HepG2 (cell line): ENCODE measurements around the gene ARHGAP9. TPM values are rescaled to one million over a fixed set of nuclear protein-coding genes. Genes with fewer than 3 reads are reported as not detected.

Experiments
- ATF6 ChIP-seq: sonication (generic); formaldehyde crosslinking; conservative IDR thresholded peaks from 2 replicates; pipeline ENCODE4 v1.4.0; 2020; ENCODE audit warnings: missing genetic modification reagents
- ERF ChIP-seq: IDR thresholded peaks from 2 replicates; pipeline ENCODE4 v1.6.1; 2018; ENCODE audit warnings: missing biosample characterization, missing genetic modification reagents
- HDAC1 ChIP-seq: sonication (generic); formaldehyde crosslinking; IDR thresholded peaks from 2 replicates; pipeline ENCODE4 v1.5.1; 2020; ENCODE audit warnings: mild to moderate bottlenecking, missing genetic modification reagents
- HIVEP1 ChIP-seq: sonication (generic); formaldehyde crosslinking; IDR thresholded peaks from 2 replicates; pipeline ENCODE4 v1.4.0; 2020; ENCODE audit warnings: mild to moderate bottlenecking, missing genetic modification reagents
- HOXA3 ChIP-seq: sonication (generic); formaldehyde crosslinking; IDR thresholded peaks from 2 replicates; pipeline ENCODE4 v1.5.0; 2020; ENCODE audit warnings: missing genetic modification reagents
- MTF2 ChIP-seq: sonication (generic); formaldehyde crosslinking; IDR thresholded peaks from 2 replicates; pipeline ENCODE4 v1.5.0; 2020; ENCODE audit warnings: missing genetic modification reagents, borderline replicate concordance
- MXI1 ChIP-seq: IDR thresholded peaks from 3 replicates; pipeline ENCODE4 v1.6.1; 2012; ENCODE audit warnings: low read depth, low read length, inconsistent platforms, borderline replicate concordance
- MYC ChIP-seq: sonication (generic); formaldehyde crosslinking; IDR thresholded peaks from 2 replicates; pipeline ENCODE4 v1.9.0; 2021; ENCODE audit warnings: missing genetic modification reagents, borderline replicate concordance
- POGZ ChIP-seq: sonication (generic); formaldehyde crosslinking; IDR thresholded peaks from 2 replicates; pipeline ENCODE4 v1.4.0; 2020; ENCODE audit warnings: mild to moderate bottlenecking, missing genetic modification reagents
- PRDM10 ChIP-seq: sonication (generic); formaldehyde crosslinking; IDR thresholded peaks from 2 replicates; pipeline ENCODE4 v1.4.0; 2020; ENCODE audit warnings: low read depth, missing genetic modification reagents
- RAD21 ChIP-seq: fragments of 450-650 bp; formaldehyde crosslinking; IDR thresholded peaks from 2 replicates; pipeline ENCODE4 v1.5.0; 2020; ENCODE audit warnings: mild to moderate bottlenecking
- SIX1 ChIP-seq: sonication (generic); formaldehyde crosslinking; IDR thresholded peaks from 2 replicates; pipeline ENCODE4 v1.4.0; 2020; ENCODE audit warnings: missing genetic modification reagents, borderline replicate concordance
- ZBTB10 ChIP-seq: sonication (generic); formaldehyde crosslinking; IDR thresholded peaks from 2 replicates; pipeline ENCODE4 v1.4.0; 2020; ENCODE audit warnings: missing genetic modification reagents, borderline replicate concordance
- ZNF225 ChIP-seq: sonication (generic); formaldehyde crosslinking; IDR thresholded peaks from 2 replicates; pipeline ENCODE4 v1.4.0; 2020; ENCODE audit warnings: mild to moderate bottlenecking, missing genetic modification reagents
- ZNF350 ChIP-seq: sonication (generic); formaldehyde crosslinking; IDR thresholded peaks from 2 replicates; pipeline ENCODE4 v1.4.0; 2020; ENCODE audit warnings: mild to moderate bottlenecking, low read depth, missing genetic modification reagents, borderline replicate concordance
- ZNF510 ChIP-seq: sonication (generic); formaldehyde crosslinking; IDR thresholded peaks from 2 replicates; pipeline ENCODE4 v1.4.0; 2020; ENCODE audit warnings: low read depth, mild to moderate bottlenecking, missing genetic modification reagents
- ZSCAN9 ChIP-seq: IDR thresholded peaks from 2 replicates; pipeline ENCODE4 v1.6.1; 2016; ENCODE audit warnings: borderline replicate concordance
- polyA plus RNA-seq, 8 experiments: library from polyadenylated mRNA; depleted of rRNA in 3 of 8; stranded (reverse) in 7 of 8; unstranded in 1 of 8; fragments of >200 nt; fragmentation: Illumina TruSeq in 4 of 8; extraction: Trizol in 4 of 8; gene quantifications; 2 replicates each; pipeline versions ENCODE4 v1.2.1 to v1.2.3, GENCODE V29; 2011 to 2016; ENCODE audit warnings: low read depth in 4 of 8, missing spikeins in 1 of 8, mixed read lengths in 1 of 8; ENCODE audit not compliant: insufficient read depth in 1 of 8
- total RNA-seq, 5 experiments: library from RNA; depleted of rRNA; stranded (reverse); fragments of >200 nt; fragmentation: Illumina TruSeq; extraction: Trizol; gene quantifications; 2 replicates each; pipeline ENCODE4 v1.2.3, GENCODE V29; 2016; ENCODE audit warnings: low read depth in 1 of 5
- TF ChIP-seq, protein P1 (sequence below): IDR thresholded peaks from 2 replicates; pipeline ENCODE4 v1.6.1; 2016; ENCODE audit warnings: missing compliant biosample characterization, missing genetic modification reagents, borderline replicate concordance
- TF ChIP-seq, protein P2 (sequence below): IDR thresholded peaks from 2 replicates; pipeline ENCODE4 v1.6.1; 2016; ENCODE audit warnings: missing genetic modification reagents, missing compliant biosample characterization

ARHGAP9 gene
- total and polyA plus RNA-seq, 2 of the 13 experiments (the other 11 are each of a cell fraction or from before 2014, with no cell fraction given), result 0.18 to 1.2 TPM

DNA sequence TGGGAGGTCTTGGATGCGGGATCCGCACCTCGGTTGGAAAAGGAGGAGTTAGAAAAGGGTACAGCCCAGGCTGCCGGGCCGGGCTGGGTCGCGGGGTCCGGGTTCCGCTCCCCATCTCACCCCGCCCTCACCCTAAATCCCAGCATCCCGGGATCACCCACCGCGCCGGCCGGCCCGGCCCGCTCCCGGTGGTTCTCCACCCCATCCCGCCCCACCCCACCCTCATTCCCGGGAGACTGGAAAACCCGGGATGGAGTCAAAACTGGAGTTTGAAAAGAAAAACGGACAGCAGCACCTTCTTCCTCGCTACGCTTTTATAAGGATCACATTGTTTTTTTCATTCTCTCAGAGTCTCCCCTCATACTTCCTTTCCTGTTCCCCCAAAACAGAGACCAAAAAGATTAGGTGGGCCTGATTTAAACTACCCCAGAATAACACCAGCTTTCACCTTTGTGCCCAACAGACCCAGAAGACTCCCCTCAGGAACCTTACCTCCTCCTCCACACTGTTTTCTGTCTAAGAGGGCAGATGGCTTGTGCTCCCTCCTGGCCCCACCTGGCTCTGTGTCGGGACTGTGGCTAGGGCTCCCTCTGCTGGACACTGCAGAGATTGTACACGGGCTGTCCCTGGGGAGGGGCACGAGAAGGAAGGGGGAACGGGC lies 17.3 kb downstream of the ARHGAP9 start (continued):
- TF ChIP-seq ATF6 (CRISPR knock-in tag), result no peak
- TF ChIP-seq ZNF510, result no peak
- TF ChIP-seq PRDM10 (CRISPR knock-in tag), result 0 out of 2 replicates have a peak, but pooled peaks have one; percentile 44
- peak; percentile 52; the same call in 1 of the 2 replicates for TF ChIP-seq ZSCAN9 (CRISPR knock-in tag)
- 0 out of 2 replicates have a peak, but pooled peaks have one; percentile 20 for TF ChIP-seq HIVEP1
- TF ChIP-seq MTF2 (CRISPR knock-in tag), result peak; percentile 74; the same call in 1 of the 2 replicates
- no peak for TF ChIP-seq SIX1 (CRISPR knock-in tag)
- TF ChIP-seq ZBTB10 (CRISPR knock-in tag), result no peak; the same call in 1 of the 2 replicates
- TF ChIP-seq, protein P1, sequence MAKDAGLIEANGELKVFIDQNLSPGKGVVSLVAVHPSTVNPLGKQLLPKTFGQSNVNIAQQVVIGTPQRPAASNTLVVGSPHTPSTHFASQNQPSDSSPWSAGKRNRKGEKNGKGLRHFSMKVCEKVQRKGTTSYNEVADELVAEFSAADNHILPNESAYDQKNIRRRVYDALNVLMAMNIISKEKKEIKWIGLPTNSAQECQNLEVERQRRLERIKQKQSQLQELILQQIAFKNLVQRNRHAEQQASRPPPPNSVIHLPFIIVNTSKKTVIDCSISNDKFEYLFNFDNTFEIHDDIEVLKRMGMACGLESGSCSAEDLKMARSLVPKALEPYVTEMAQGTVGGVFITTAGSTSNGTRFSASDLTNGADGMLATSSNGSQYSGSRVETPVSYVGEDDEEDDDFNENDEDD (CRISPR knock-in tag), result no peak
- TF ChIP-seq POGZ (CRISPR knock-in tag), result no peak; the same call in 1 of the 2 replicates
- peak; percentile 41; the same call in 1 of the 2 replicates for TF ChIP-seq HDAC1 (CRISPR knock-in tag)
- TF ChIP-seq RAD21 (CRISPR knock-in tag), result peak; percentile 76; the same call in 1 of the 2 replicates
- TF ChIP-seq, protein P2, sequence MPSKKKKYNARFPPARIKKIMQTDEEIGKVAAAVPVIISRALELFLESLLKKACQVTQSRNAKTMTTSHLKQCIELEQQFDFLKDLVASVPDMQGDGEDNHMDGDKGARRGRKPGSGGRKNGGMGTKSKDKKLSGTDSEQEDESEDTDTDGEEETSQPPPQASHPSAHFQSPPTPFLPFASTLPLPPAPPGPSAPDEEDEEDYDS (CRISPR knock-in tag), result 0 out of 2 replicates have a peak, but pooled peaks have one; percentile 20
- TF ChIP-seq MYC (CRISPR knock-in tag), result 0 out of 2 replicates have a peak, but pooled peaks have one; percentile 34
- no peak for TF ChIP-seq ZNF225 (CRISPR knock-in tag)
- TF ChIP-seq MXI1, result peak; percentile 44; the same call in 1 of the 3 replicates
- 0 out of 2 replicates have a peak, but pooled peaks have one; percentile 43 for TF ChIP-seq ERF (CRISPR knock-in tag)
- TF ChIP-seq ZNF350 (CRISPR knock-in tag), result peak; percentile 39; the same call in 1 of the 2 replicates
- TF ChIP-seq HOXA3, result peak; percentile 32; the same call in 1 of the 2 replicates
